Uterus (tissue), 2 donors: ENCODE data around the gene ELP2.

Experiments used
- POLR2A ChIP-seq, 2 donors: fragments of 450-650 bp; IDR thresholded peaks; one replicate each; pipeline ENCODE4 v1.6.1; 2016; ENCODE audit warnings: antibody characterized with exemption in 2 of 2, mild to moderate bottlenecking in 1 of 2, moderate library complexity in 1 of 2
- TF ChIP-seq, protein P1 (sequence below), 4 experiments: fragments of 200-600 bp in 2 of 4; fragments of 450-650 bp in 2 of 4; sonication (generic) in 2 of 4; IDR thresholded peaks; one replicate each; pipeline ENCODE4 v1.5.1; 2016 to 2019; ENCODE audit warnings: antibody characterized with exemption in 4 of 4, mild to moderate bottlenecking in 2 of 4, moderate library complexity in 1 of 4

DNA sequence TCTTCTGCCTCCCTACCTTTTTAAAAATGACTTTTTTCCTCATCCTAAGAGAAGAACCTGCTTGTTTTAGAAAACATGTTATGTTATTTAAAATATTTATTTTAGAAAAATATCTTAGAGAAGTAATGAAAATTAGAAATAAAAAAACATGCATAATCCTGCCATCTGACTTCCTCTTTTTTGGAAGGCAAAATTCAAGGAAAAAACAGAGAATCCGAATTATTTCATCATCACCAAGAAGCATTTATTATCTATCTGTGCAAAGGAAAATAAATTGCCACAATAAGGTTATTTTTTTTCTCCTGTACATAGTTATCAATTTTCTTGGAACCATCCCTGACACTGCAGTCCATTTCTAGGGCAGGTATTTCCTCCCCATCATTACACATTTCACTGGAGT lies 15.0 kb upstream of the ELP2 start:
- TF ChIP-seq, protein P1, sequence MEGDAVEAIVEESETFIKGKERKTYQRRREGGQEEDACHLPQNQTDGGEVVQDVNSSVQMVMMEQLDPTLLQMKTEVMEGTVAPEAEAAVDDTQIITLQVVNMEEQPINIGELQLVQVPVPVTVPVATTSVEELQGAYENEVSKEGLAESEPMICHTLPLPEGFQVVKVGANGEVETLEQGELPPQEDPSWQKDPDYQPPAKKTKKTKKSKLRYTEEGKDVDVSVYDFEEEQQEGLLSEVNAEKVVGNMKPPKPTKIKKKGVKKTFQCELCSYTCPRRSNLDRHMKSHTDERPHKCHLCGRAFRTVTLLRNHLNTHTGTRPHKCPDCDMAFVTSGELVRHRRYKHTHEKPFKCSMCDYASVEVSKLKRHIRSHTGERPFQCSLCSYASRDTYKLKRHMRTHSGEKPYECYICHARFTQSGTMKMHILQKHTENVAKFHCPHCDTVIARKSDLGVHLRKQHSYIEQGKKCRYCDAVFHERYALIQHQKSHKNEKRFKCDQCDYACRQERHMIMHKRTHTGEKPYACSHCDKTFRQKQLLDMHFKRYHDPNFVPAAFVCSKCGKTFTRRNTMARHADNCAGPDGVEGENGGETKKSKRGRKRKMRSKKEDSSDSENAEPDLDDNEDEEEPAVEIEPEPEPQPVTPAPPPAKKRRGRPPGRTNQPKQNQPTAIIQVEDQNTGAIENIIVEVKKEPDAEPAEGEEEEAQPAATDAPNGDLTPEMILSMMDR (IDR thresholded peaks at IDR 0.05), result no peak
- no peak for TF ChIP-seq POLR2A (IDR thresholded peaks at IDR 0.05)
